ENCODE data around the gene TGFBR1. TPM values are rescaled to one million over a fixed set of nuclear protein-coding genes. Genes with fewer than 3 reads are reported as not detected.

Gene TGFBR1
- total and polyA plus RNA-seq, 2 donors (not counting 3 experiments of a cell fraction or from before 2014, with no cell fraction given), result 5.8 to 18.6 TPM

DNA sequence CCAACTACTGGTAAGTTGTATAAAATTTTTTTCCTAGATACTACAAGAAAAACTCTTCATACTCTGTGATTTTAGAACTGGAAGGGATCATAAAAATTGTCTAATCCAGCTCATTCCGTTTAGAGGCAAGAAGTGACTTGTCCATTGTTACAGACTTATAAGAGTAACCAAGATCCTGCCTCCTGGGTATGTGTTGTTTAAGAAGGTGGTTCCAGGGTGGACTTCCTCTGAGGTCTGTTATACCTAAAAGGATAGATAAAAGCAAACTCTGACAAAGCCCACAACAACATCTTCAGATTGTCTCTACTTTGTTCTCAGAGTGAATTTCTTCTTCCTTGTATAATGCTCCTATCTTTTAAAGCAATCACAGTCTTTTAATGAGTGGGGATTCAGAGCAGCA, 24.2 kb downstream of the TGFBR1 start:
- Histone ChIP-seq H3K36me3 (ENCODE audit: control insufficient read depth in 2 of 2, extremely low read depth in 1 of 2, insufficient read depth in 2 of 2, low read length in 2 of 2) (no peaks in the 10 kb centered on the region), H3K27ac (ENCODE audit: insufficient read depth, low read depth, low read length) (no peak overlapping the region), H3K4me3 (replicated peaks in 1 of 3; ENCODE audit: insufficient read depth in 1 of 3, low read depth in 1 of 3, low read length in 3 of 3) (no peak overlapping the region), H3K9me3 (replicated peaks; ENCODE audit: control insufficient read depth, insufficient read depth, low read length) (no peaks in the 10 kb centered on the region), H3K9me1 (replicated peaks; ENCODE audit: control insufficient read depth, extremely low read depth, insufficient read depth, low read length) (no peaks in the 10 kb centered on the region), H3K4me1 (ENCODE audit: control insufficient read depth, extremely low read depth, insufficient read depth, low read length) (no peaks in the 10 kb centered on the region), H4K20me1 (replicated peaks; ENCODE audit: control insufficient read depth, extremely low read depth, insufficient read depth, low read length) (no peaks in the 10 kb centered on the region), H3K79me2 (ENCODE audit: control insufficient read depth, insufficient read depth, low read length) (peaks cover under 1% of the 10 kb centered on the region), H3K4me2 (ENCODE audit: insufficient read depth, low read length) (no peak overlapping the region), H2AFZ (ENCODE audit: low read depth, low read length) (no peak overlapping the region), H3K9ac (replicated peaks; ENCODE audit: extremely low read depth, insufficient read depth, low read length) (no peak overlapping the region), H3K27me3 (ENCODE audit: control insufficient read depth in 2 of 2, insufficient read depth in 2 of 2, low read length in 2 of 2) (no peaks in the 10 kb centered on the region)
- intact Hi-C loops (cut with micrococcal nuclease), result no loop called here
- TF ChIP-seq, protein P1, sequence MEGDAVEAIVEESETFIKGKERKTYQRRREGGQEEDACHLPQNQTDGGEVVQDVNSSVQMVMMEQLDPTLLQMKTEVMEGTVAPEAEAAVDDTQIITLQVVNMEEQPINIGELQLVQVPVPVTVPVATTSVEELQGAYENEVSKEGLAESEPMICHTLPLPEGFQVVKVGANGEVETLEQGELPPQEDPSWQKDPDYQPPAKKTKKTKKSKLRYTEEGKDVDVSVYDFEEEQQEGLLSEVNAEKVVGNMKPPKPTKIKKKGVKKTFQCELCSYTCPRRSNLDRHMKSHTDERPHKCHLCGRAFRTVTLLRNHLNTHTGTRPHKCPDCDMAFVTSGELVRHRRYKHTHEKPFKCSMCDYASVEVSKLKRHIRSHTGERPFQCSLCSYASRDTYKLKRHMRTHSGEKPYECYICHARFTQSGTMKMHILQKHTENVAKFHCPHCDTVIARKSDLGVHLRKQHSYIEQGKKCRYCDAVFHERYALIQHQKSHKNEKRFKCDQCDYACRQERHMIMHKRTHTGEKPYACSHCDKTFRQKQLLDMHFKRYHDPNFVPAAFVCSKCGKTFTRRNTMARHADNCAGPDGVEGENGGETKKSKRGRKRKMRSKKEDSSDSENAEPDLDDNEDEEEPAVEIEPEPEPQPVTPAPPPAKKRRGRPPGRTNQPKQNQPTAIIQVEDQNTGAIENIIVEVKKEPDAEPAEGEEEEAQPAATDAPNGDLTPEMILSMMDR (IDR thresholded peaks at IDR 0.05; ENCODE audit: extremely low read depth in 1 of 2, insufficient read depth in 1 of 2, low read depth in 1 of 2, low read length in 2 of 2), result no peak
- TF ChIP-seq POLR2AphosphoS5 (IDR thresholded peaks at IDR 0.05; ENCODE audit: insufficient read depth, low read depth, low read length), result no peak
- TF ChIP-seq POLR2A (IDR thresholded peaks at IDR 0.05; ENCODE audit: low read depth, low read length), result no peak
- TF ChIP-seq EZH2 (IDR thresholded peaks at IDR 0.05; ENCODE audit: borderline replicate concordance, low read depth, low read length, severe bottlenecking), result no peak
- no peak for TF ChIP-seq GATA2 (IDR thresholded peaks at IDR 0.05; ENCODE audit: insufficient read depth, insufficient read length, low read depth, low read length)
- no peak for TF ChIP-seq JUN (IDR thresholded peaks at IDR 0.05; ENCODE audit: borderline replicate concordance, insufficient read depth, insufficient read length, low read depth)
- TF ChIP-seq FOS (IDR thresholded peaks at IDR 0.05; ENCODE audit: borderline replicate concordance, insufficient read depth, low read length), result no peak
- CTCF ChIA-PET, result interaction anchor here (1.0 kb wide), 1 partner anchor 12 kb away, joined by 3 read pairs; no protein-coding TSS in a partner anchor
- DNase-seq (ENCODE audit: low read depth, low spot score) (no peak), FAIRE-seq (no peak)
- BruUV-seq (replicated peaks), result no TSS peak
- POLR2A ChIA-PET, result no interaction called here
- dilution Hi-C loops (cut with MboI; ENCODE audit: extremely low pct_ligation_motif_present, low sequenced_read_pairs), result no loop called here
